PC-3 (cell line): ENCODE results near the gene FANCG.

Experiments used
- EZH2phosphoT487 ChIP-seq: fragments of 300-600 bp; sonication (generic); IDR thresholded peaks from 2 replicates; pipeline ENCODE4 v1.6.1; 2018; ENCODE audit warnings: mild to moderate bottlenecking, antibody characterized with exemption, low read length, borderline replicate concordance
- TF ChIP-seq, protein P1 (sequence below): fragments of 300-600 bp; sonication (generic); conservative IDR thresholded peaks from 2 replicates; pipeline ENCODE4 v1.5.1; 2017; ENCODE audit warnings: antibody characterized with exemption, low read depth, mild to moderate bottlenecking, low read length

DNA sequence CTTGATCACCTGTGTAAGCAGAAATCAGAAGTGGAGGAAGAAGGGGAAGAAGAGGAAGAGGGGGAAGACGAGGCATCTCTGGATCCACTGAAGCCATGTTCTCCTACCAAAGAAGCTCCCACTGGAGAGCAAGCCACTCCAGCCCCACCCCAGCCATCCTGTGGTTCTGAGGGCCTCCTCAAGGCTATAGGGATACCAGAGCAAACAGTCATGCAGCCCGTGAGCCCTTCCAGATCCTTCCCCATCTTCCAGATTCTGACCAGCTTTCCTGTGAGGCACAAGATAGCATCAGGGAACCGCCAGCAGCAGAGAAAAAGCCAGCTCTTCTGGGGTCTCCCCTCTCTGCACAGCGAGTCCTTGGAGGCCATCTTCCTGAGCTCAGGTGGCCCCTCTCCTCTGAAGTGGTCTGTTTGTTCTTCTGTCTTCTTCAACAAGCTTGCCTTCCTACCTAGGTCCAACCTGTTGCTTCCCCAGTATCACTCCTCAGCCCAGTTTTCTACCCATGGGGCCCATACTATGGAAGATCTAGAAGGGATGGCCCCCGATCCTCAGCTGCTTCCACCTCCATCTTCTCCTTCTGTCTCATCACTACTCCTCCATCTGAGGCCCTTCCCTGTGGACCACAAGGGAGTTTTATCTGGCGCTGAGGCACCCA lies 36.7 kb downstream of the FANCG start:
- TF ChIP-seq EZH2phosphoT487, result no peak
- TF ChIP-seq, protein P1, sequence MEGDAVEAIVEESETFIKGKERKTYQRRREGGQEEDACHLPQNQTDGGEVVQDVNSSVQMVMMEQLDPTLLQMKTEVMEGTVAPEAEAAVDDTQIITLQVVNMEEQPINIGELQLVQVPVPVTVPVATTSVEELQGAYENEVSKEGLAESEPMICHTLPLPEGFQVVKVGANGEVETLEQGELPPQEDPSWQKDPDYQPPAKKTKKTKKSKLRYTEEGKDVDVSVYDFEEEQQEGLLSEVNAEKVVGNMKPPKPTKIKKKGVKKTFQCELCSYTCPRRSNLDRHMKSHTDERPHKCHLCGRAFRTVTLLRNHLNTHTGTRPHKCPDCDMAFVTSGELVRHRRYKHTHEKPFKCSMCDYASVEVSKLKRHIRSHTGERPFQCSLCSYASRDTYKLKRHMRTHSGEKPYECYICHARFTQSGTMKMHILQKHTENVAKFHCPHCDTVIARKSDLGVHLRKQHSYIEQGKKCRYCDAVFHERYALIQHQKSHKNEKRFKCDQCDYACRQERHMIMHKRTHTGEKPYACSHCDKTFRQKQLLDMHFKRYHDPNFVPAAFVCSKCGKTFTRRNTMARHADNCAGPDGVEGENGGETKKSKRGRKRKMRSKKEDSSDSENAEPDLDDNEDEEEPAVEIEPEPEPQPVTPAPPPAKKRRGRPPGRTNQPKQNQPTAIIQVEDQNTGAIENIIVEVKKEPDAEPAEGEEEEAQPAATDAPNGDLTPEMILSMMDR, result no peak
